Adipocyte (in vitro differentiated cells): Measurements from ENCODE around the gene DOK4.

Experiments used
- DNase-seq: peaks from one replicate; pipeline ENCODE4 v3.0.0-alpha.2; 2015; ENCODE audit warnings: low read depth
- H3K27me3 ChIP-seq: replicated peaks from 2 replicates; pipeline ENCODE4 v1.7.0; 2013; ENCODE audit warnings: mild to moderate bottlenecking, low read length, moderate library complexity; ENCODE audit not compliant: control insufficient read depth, insufficient read depth
- H3K36me3 ChIP-seq: 2 replicates; pipeline ENCODE4 v1.7.0; 2013; ENCODE audit warnings: low read length, mild to moderate bottlenecking, moderate library complexity; ENCODE audit not compliant: control insufficient read depth, insufficient read depth, severe bottlenecking
- H3K4me1 ChIP-seq: 2 replicates; pipeline ENCODE4 v1.7.0; 2013; ENCODE audit warnings: mild to moderate bottlenecking, low read length, moderate library complexity; ENCODE audit not compliant: control insufficient read depth, insufficient read depth
- H3K4me3 ChIP-seq: 2 replicates; pipeline ENCODE4 v1.7.0; 2013; ENCODE audit warnings: mild to moderate bottlenecking, low read length, moderate library complexity
- H3K9ac ChIP-seq: 2 replicates; pipeline ENCODE4 v1.7.0; 2013; ENCODE audit warnings: mild to moderate bottlenecking, low read length, moderate library complexity
- H3K9me3 ChIP-seq: 2 replicates; pipeline ENCODE4 v1.7.0; 2013; ENCODE audit warnings: mild to moderate bottlenecking, low read length, moderate library complexity; ENCODE audit not compliant: control insufficient read depth

DOK4 gene

DNA sequence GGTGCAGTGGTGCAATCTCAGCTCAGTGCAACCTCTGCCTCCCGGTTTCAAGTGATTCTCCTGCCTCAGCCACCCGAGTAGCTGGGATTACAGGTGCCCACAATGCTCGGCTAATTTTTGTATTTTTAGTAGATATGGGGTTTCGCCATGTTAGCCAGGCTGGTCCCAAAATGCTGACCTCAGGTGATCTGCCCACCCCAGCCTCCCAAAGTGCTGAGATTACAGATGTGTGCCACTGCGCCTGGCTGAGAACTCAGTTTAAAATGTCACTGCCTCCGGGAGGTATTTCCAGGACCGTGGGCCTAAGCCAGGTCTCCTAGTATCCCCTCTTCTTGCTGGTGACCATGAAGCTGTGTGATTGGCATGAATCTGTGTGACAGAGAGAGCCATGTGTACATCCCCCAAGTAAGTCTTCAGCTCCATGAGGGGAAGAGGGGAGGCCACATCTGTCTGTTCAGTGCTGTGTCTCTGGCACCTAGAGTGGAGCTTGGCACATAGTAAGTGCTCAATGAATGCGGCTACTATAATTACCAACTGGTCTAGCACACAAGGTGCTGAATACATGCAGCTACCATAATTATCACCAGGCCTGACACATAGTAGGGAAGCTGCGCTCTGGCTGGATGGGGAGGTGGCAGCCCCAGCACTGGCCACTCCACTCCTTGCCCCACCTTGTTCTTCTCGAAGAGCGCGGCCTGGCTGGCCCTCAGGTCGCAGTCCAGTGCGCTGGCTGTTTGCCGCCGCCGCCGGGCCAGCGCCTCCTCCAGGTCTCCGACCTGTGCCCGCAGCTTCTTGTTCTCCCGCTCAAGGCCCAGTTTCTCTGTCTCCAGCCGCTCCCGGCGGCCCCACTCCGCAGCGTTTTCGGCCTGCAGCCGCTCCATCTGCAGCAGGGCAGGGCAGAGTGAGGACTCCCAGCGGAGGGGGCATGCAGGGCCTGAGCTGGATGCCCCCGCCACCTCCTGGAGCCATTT lies 31.4 kb upstream of the DOK4 start:
- Histone ChIP-seq H3K9me3 (no peaks in the 10 kb centered on the region), H3K4me1 (no peaks in the 10 kb centered on the region), H3K9ac (no peak overlapping the region), H3K27me3 (no peaks in the 10 kb centered on the region), H3K36me3 (no peaks in the 10 kb centered on the region), H3K4me3 (no peak overlapping the region)
- DNase-seq, result no peak

DNA sequence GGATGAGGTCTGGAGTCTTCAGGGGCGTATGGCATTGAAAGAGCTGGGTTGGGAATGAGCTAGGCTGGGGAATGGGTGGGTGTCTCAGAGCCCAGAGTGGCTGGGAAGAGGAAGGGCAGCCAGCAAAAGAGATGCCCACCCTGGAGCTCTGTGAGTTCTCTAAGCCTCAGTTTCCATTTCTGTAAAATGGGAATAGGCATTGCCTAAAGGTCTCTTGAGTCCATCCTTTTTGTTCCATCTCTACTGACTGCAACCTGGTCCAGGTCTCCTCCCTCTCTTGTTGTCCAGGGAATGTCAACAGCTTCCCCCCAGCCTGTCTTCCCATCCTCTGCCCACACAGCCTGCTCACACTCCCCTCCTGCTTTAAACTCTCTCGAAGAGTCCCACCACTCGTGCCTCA lies 30.5 kb upstream of the DOK4 start:
- Histone ChIP-seq H3K9me3 (no peaks in the 10 kb centered on the region), H3K36me3 (no peaks in the 10 kb centered on the region), H3K9ac (no peak overlapping the region), H3K4me1 (no peaks in the 10 kb centered on the region), H3K27me3 (no peaks in the 10 kb centered on the region), H3K4me3 (no peak overlapping the region)
- DNase-seq, result no peak

GRCh38 chr16:57516176-57516725 lies 30.0 kb upstream of the DOK4 start:
- Histone ChIP-seq H3K36me3 (no peaks in the 10 kb centered on the region), H3K4me3 (no peak overlapping the region), H3K9ac (no peak overlapping the region), H3K27me3 (no peaks in the 10 kb centered on the region), H3K9me3 (no peaks in the 10 kb centered on the region), H3K4me1 (no peaks in the 10 kb centered on the region)
- DNase-seq, result no peak

- H3K9me3 ChIP-seq, result no peaks in the 10 kb centered on the region
- H3K36me3 ChIP-seq, result no peaks in the 10 kb centered on the region
- no peaks in the 10 kb centered on the region for H3K4me1 ChIP-seq
- no peaks in the 10 kb centered on the region for H3K27me3 ChIP-seq
- H3K4me3 ChIP-seq, result no peak overlapping the region
- H3K9ac ChIP-seq, result no peak overlapping the region
- DNase-seq, result no peak
Measured at GRCh38 chr16:57514791-57515600, 28.7 kb upstream of the DOK4 start.

DNA sequence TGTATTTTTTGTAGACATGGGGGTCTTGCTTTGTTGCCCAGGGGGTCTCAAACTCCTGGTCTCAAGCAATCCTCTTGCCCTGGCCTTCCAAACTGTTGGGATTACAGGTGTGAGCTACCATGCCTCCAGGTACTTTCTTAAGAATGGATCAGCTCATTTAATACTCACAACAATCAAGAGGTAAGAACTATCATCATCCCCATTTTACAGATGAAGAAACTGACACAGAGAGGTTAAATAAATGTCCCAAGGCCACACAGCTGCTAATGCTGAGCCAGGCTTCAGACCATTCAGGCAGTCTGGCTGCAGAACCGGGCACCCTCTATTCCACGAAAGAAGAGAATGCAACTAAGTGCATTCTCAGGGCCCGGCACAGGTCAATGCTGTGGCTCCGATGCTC lies 28.1 kb upstream of the DOK4 start:
- Histone ChIP-seq H3K36me3 (no peaks in the 10 kb centered on the region), H3K27me3 (no peaks in the 10 kb centered on the region), H3K9ac (no peak overlapping the region), H3K9me3 (no peaks in the 10 kb centered on the region), H3K4me1 (no peaks in the 10 kb centered on the region), H3K4me3 (no peak overlapping the region)
- no peak for DNase-seq

DNA sequence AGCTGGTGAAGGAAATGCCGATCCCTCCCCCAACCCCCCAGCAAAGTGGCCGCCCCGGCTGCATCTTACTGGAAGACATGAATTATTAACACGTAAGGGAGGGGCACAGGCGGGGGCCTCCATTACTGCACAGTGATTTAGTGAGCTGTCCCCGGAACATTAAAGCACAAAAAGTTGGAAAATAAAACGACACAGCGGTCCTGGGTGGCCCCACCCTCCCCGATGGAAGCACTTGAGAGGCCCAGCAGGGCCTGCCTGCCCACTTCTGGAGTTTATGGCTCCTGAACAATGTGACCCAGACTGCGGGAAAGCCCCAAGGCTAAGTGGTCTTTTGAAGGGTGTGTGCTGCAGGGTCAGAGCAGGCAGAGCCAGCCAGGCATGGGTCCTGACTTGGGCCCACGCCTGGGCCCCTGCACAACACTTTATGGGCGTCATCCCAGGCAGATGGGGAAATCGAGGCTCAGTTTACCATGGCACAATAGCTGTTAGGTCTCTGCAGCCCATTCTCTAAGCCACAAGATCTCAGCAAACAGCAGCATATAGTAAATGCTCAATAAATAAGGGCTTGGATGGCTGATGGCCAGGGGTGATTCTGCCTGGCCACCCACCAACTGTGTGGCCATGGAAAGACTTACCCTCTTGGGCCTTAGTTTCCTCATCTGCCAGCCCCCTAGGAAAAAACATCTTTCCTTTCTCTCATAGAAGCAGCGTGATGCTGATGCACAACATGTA lies 27.2 kb upstream of the DOK4 start:
- H3K9me3 ChIP-seq, result no peaks in the 10 kb centered on the region
- no peak for DNase-seq
- H3K9ac ChIP-seq, result no peak overlapping the region
- H3K4me3 ChIP-seq, result no peak overlapping the region
- H3K4me1 ChIP-seq, result no peaks in the 10 kb centered on the region
- H3K27me3 ChIP-seq, result peaks cover 2% of the 10 kb centered on the region
- H3K36me3 ChIP-seq, result no peaks in the 10 kb centered on the region

- peaks cover 10% of the 10 kb centered on the region for H3K27me3 ChIP-seq
- no peak overlapping the region for H3K9ac ChIP-seq
- no peaks in the 10 kb centered on the region for H3K4me1 ChIP-seq
- no peaks in the 10 kb centered on the region for H3K36me3 ChIP-seq
- H3K9me3 ChIP-seq, result no peaks in the 10 kb centered on the region
- H3K4me3 ChIP-seq, result no peak overlapping the region
- no peak for DNase-seq
Measured at GRCh38 chr16:57512296-57513001, 26.2 kb upstream of the DOK4 start.

- no peaks in the 10 kb centered on the region for H3K9me3 ChIP-seq
- no peak overlapping the region for H3K9ac ChIP-seq
- DNase-seq, result no peak
- no peaks in the 10 kb centered on the region for H3K36me3 ChIP-seq
- no peak overlapping the region for H3K4me3 ChIP-seq
- no peaks in the 10 kb centered on the region for H3K4me1 ChIP-seq
- peaks cover 28% of the 10 kb centered on the region for H3K27me3 ChIP-seq
Measured at GRCh38 chr16:57510016-57510871, 24.0 kb upstream of the DOK4 start.

DNA sequence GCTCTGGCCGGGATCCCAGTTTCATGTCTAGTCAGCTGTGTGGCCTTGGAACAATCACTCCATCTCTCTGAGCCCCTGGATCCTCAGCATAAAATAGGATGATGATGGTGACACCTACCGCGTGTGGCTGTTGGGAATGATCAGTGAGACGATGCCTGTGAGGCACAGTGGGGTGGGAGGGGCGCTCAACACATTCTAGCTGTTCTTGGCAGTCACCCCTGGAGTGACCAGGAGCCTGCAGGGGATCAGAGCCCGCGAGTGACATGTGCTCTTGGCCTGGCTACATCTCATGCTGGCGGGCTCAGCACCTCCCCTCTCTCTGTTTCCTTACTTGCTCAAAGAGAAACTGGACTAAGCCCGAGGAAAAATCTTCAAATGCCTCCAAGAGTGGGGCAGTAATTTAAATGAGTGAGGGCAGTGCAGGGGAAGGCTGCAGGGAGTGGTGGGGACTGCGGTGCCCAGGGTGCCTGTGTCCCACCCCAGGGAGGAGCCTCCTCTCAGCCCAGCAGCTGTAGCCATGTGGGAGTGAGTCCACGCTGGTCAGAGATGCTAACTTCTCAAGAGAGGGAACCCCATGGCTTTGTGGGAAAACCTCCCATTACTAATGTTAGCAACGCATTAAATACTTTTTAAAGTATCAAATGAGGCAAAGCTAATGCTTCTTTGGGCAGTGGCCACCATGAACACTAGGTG lies 23.1 kb upstream of the DOK4 start:
- H3K4me1 ChIP-seq, result no peaks in the 10 kb centered on the region
- no peaks in the 10 kb centered on the region for H3K36me3 ChIP-seq
- no peaks in the 10 kb centered on the region for H3K9me3 ChIP-seq
- no peak overlapping the region for H3K9ac ChIP-seq
- H3K27me3 ChIP-seq, result peaks cover 36% of the 10 kb centered on the region
- DNase-seq, result no peak
- no peak overlapping the region for H3K4me3 ChIP-seq
